GM23338 (cell line): ENCODE measurements around the gene KDM4B. TPM values are rescaled to one million over a fixed set of nuclear protein-coding genes. Genes with fewer than 3 reads are reported as not detected.

Experiments used
- ATAC-seq: fragments of 200-7000 bp; cut with Tn5 transposase; 3 replicates; pipeline ENCODE4 v1.9.1; 2020
- DNase-seq: peaks from one replicate; pipeline ENCODE4 v3.0.0-alpha.2; 2015; ENCODE audit warnings: low spot score
- H2AFZ ChIP-seq: fragments of 200-600 bp; sonication (generic); 2 replicates; pipeline ENCODE4 v1.8.0; 2016; ENCODE audit warnings: antibody characterized with exemption, mild to moderate bottlenecking, moderate library complexity
- H3F3A ChIP-seq: fragments of 200-600 bp; sonication (generic); replicated peaks from 2 replicates; pipeline ENCODE4 v1.8.0; 2017; ENCODE audit warnings: antibody characterized with exemption, mixed run types, low read depth
- H3K27ac ChIP-seq: fragments of 200-600 bp; sonication (generic); 2 replicates; pipeline ENCODE4 v1.6.1; 2016; ENCODE audit warnings: low read depth
- H3K27me3 ChIP-seq: fragments of 200-600 bp; sonication (generic); 2 replicates; pipeline ENCODE4 v1.8.0; 2016; ENCODE audit warnings: mild to moderate bottlenecking, mixed run types, moderate library complexity; ENCODE audit not compliant: insufficient read depth
- H3K36me3 ChIP-seq: fragments of 200-600 bp; sonication (generic); 2 replicates; pipeline ENCODE4 v1.8.0; 2016; ENCODE audit warnings: mild to moderate bottlenecking; ENCODE audit not compliant: insufficient read depth
- H3K4me1 ChIP-seq: fragments of 200-600 bp; sonication (generic); 2 replicates; pipeline ENCODE4 v1.8.0; 2016; ENCODE audit warnings: mild to moderate bottlenecking, moderate library complexity; ENCODE audit not compliant: insufficient read depth
- H3K4me2 ChIP-seq: fragments of 200-600 bp; sonication (generic); 2 replicates; pipeline ENCODE4 v1.7.1; 2017; ENCODE audit warnings: mixed run types
- H3K4me3 ChIP-seq: fragments of 200-600 bp; sonication (generic); 2 replicates; pipeline ENCODE4 v1.6.1; 2016; ENCODE audit warnings: mixed run types
- H3K79me2 ChIP-seq: fragments of 200-600 bp; sonication (generic); replicated peaks from 2 replicates; pipeline ENCODE4 v1.8.0; 2017; ENCODE audit warnings: mild to moderate bottlenecking; ENCODE audit not compliant: insufficient read depth
- H3K9me2 ChIP-seq: fragments of 200-600 bp; sonication (generic); 2 replicates; pipeline ENCODE4 v1.8.0; 2017; ENCODE audit not compliant: insufficient read depth
- H4K20me1 ChIP-seq: fragments of 200-600 bp; sonication (generic); replicated peaks from 2 replicates; pipeline ENCODE4 v1.8.0; 2017; ENCODE audit warnings: mild to moderate bottlenecking; ENCODE audit not compliant: insufficient read depth
- H3K27ac Mint-ChIP-seq: 2 replicates; pipeline ENCODE4 v1.8.0; 2020; ENCODE audit warnings: inconsistent platforms, mild to moderate bottlenecking, moderate library complexity, mixed read lengths
- H3K27me3 Mint-ChIP-seq: 3 replicates; pipeline ENCODE4 v1.8.0; 2022; ENCODE audit warnings: low read depth, mild to moderate bottlenecking, moderate library complexity, mixed read lengths, inconsistent platforms; ENCODE audit not compliant: insufficient read depth, poor library complexity
- H3K36me3 Mint-ChIP-seq: 3 replicates; pipeline ENCODE4 v1.8.0; 2021; ENCODE audit warnings: low read depth, mild to moderate bottlenecking, inconsistent platforms, moderate library complexity, mixed read lengths
- H3K4me1 Mint-ChIP-seq: 3 replicates; pipeline ENCODE4 v1.8.0; 2020; ENCODE audit warnings: mild to moderate bottlenecking, inconsistent platforms, mixed read lengths
- H3K4me3 Mint-ChIP-seq: 3 replicates; pipeline ENCODE4 v1.8.0; 2021; ENCODE audit warnings: moderate library complexity, mild to moderate bottlenecking, inconsistent platforms, mixed read lengths
- H3K9me3 Mint-ChIP-seq: 3 replicates; pipeline ENCODE4 v1.8.0; 2020; ENCODE audit warnings: moderate library complexity, mild to moderate bottlenecking, inconsistent platforms, mixed read lengths
- CTCF ChIP-seq, 2 experiments: fragments of 200-600 bp in 1 of 2; sonication (generic) in 1 of 2; conservative IDR thresholded peaks; 2 replicates each; pipeline versions ENCODE4 v1.5.1 to v1.6.1; 2016 to 2017; ENCODE audit warnings: antibody characterized with exemption in 2 of 2, low read depth in 2 of 2, mild to moderate bottlenecking in 2 of 2, moderate library complexity in 1 of 2
- EZH2 ChIP-seq: fragments of 200-600 bp; sonication (generic); IDR thresholded peaks from one replicate; pipeline ENCODE4 v1.8.0; 2017; ENCODE audit warnings: antibody characterized with exemption, mild to moderate bottlenecking, low read depth; ENCODE audit not compliant: unreplicated experiment
- EZH2phosphoT487 ChIP-seq: fragments of 200-600 bp; sonication (generic); IDR thresholded peaks from one replicate; pipeline ENCODE4 v1.8.1; 2018; ENCODE audit warnings: antibody characterized with exemption; ENCODE audit not compliant: unreplicated experiment
- REST ChIP-seq: IDR thresholded peaks from one replicate; pipeline ENCODE4 v1.6.1; 2018; ENCODE audit warnings: antibody characterized with exemption; ENCODE audit not compliant: unreplicated experiment
- ZNF114 ChIP-seq: fragments of 250-450 bp; sonication (Bioruptor Pico); IDR thresholded peaks from 2 replicates; pipeline ENCODE4 v1.5.0; 2020; ENCODE audit warnings: mild to moderate bottlenecking, moderate library complexity
- ZNF331 ChIP-seq: fragments of 250-450 bp; sonication (Bioruptor Pico); IDR thresholded peaks from 2 replicates; pipeline ENCODE4 v1.5.0; 2020; ENCODE audit warnings: low read depth, mild to moderate bottlenecking, moderate library complexity
- polyA plus RNA-seq: library from polyadenylated mRNA; unstranded; fragments of >200 nt; fragmentation: Nextera tagmentation; extraction: Ambion mirVana; gene quantifications from 2 replicates; pipeline ENCODE4 v1.2.1, GENCODE V29; 2016
- total RNA-seq: library from RNA; depleted of rRNA; stranded (reverse); fragments of >200 nt; shearing (Covaris generic); gene quantifications from 2 replicates; pipeline ENCODE4 v1.2.3, GENCODE V29; 2014

KDM4B gene
- total and polyA plus RNA-seq, 2 experiments from 2014 or later = 9.1 to 27.6 TPM

GRCh38 chr19:5052945-5053485, 84.1 kb downstream of the KDM4B start (continued):
- no peak for TF ChIP-seq CTCF (conservative IDR thresholded peaks at IDR 0.05; ENCODE audit: low read depth in 2 of 2)
- TF ChIP-seq REST = no peak

GRCh38 chr19:5053661-5054060, 84.7 kb downstream of the KDM4B start:
- Histone ChIP-seq H3K4me1 (no peaks in the 10 kb centered on the region), H3K4me2 (no peak overlapping the region), H3K79me2 (no peaks in the 10 kb centered on the region), H3K27ac (no peak overlapping the region), H4K20me1 (no peaks in the 10 kb centered on the region; the same call in 1 of the 2 replicates), H3K4me3 (no peak overlapping the region), H3F3A (no peaks in the 10 kb centered on the region), H2AFZ (no peak overlapping the region), H3K27me3 (no peaks in the 10 kb centered on the region), H3K36me3 (no peaks in the 10 kb centered on the region), H3K9me2 (no peaks in the 10 kb centered on the region)
- Mint-ChIP-seq H3K4me1 (no peaks in the 10 kb centered on the region; the same call in 1 of the 3 replicates), H3K36me3 (no peaks in the 10 kb centered on the region; the same call in 2 of the 3 replicates), H3K4me3 (no peak overlapping the region), H3K9me3 (no peaks in the 10 kb centered on the region), H3K27me3 (peaks cover 9% of the 10 kb centered on the region), H3K27ac (no peak overlapping the region)
- DNase-seq (no peak), ATAC-seq (no peak)
- TF ChIP-seq ZNF331 (no peak), ZNF114 (no peak), EZH2 (no peak), EZH2phosphoT487 (no peak)
